HG02885 (cell line): ENCODE data around the gene RSPH1.

Experiments used
- ATAC-seq: cut with Tn5 transposase; IDR thresholded peaks from one replicate; pipeline ENCODE4 v1.9.1; 2021; ENCODE audit warnings: mild to moderate bottlenecking; ENCODE audit not compliant: unreplicated experiment, poor library complexity

The RSPH1 gene

GRCh38 chr21:42492201-42492600 is 3.8 kb downstream of the RSPH1 start:
- no peak for ATAC-seq

GRCh38 chr21:42491328-42491727 is 4.7 kb downstream of the RSPH1 start:
- ATAC-seq, result no peak

- ATAC-seq, result no peak
Measured at GRCh38 chr21:42490720-42491119, 5.3 kb downstream of the RSPH1 start.

GRCh38 chr21:42489991-42490390 is 6.0 kb downstream of the RSPH1 start:
- ATAC-seq, result no peak

- no peak for ATAC-seq
Measured at GRCh38 chr21:42489006-42489563, 6.9 kb downstream of the RSPH1 start.

- ATAC-seq, result no peak
Measured at GRCh38 chr21:42486531-42486930, 9.5 kb downstream of the RSPH1 start.

- no peak for ATAC-seq
Measured at GRCh38 chr21:42486072-42486471, 10.0 kb downstream of the RSPH1 start.

- no peak for ATAC-seq
Measured at GRCh38 chr21:42484966-42485365, 11.1 kb downstream of the RSPH1 start.

GRCh38 chr21:42481169-42481568 is 14.9 kb downstream of the RSPH1 start:
- ATAC-seq, result no peak

- no peak for ATAC-seq
Measured at GRCh38 chr21:42480736-42481135, 15.3 kb downstream of the RSPH1 start.

GRCh38 chr21:42479582-42479981 is 16.4 kb downstream of the RSPH1 start:
- no peak for ATAC-seq

GRCh38 chr21:42478504-42478903 is 17.5 kb downstream of the RSPH1 start:
- ATAC-seq, result no peak

GRCh38 chr21:42476388-42477331 is 19.4 kb downstream of the RSPH1 start:
- ATAC-seq, result no peak

GRCh38 chr21:42475526-42476387 is 20.3 kb downstream of the RSPH1 start:
- no peak for ATAC-seq

- no peak for ATAC-seq
Measured at GRCh38 chr21:42475036-42475435, 21.0 kb downstream of the RSPH1 start.

GRCh38 chr21:42474043-42474831 is 21.8 kb downstream of the RSPH1 start:
- ATAC-seq, result no peak

- no peak for ATAC-seq
Measured at GRCh38 chr21:42473498-42474042, 22.5 kb downstream of the RSPH1 start.

GRCh38 chr21:42472521-42472920 is 23.5 kb downstream of the RSPH1 start:
- no peak for ATAC-seq

GRCh38 chr21:42471716-42472330 is 24.2 kb downstream of the RSPH1 start:
- no peak for ATAC-seq
